ENCODE measurements around the gene SSR1. TPM values are rescaled to one million over a fixed set of nuclear protein-coding genes. Genes with fewer than 3 reads are reported as not detected.

SSR1 gene
- total RNA-seq, 1 donor from 2014 or later, result 41.9 TPM

- no peak for DNase-seq (ENCODE audit: low read depth)
- no peak for TF ChIP-seq CTCF (conservative IDR thresholded peaks at IDR 0.05; ENCODE audit: low read depth, low read length)
- peak overlapping the region; percentile 80 for H3K4me3 ChIP-seq (ENCODE audit: low read depth, low read length)
These were observed 51.0 kb downstream of the SSR1 start for GRCh38 chr6:7261852-7262461.

- DNase-seq (ENCODE audit: low read depth), result no peak
- H3K4me3 ChIP-seq (ENCODE audit: low read depth, low read length), result peak overlapping the region; percentile 80
- no peak for TF ChIP-seq CTCF (conservative IDR thresholded peaks at IDR 0.05; ENCODE audit: low read depth, low read length)
These were observed 51.8 kb downstream of the SSR1 start for GRCh38 chr6:7261032-7261841.

- no peak for DNase-seq (ENCODE audit: low read depth)
- TF ChIP-seq CTCF (conservative IDR thresholded peaks at IDR 0.05; ENCODE audit: low read depth, low read length), result no peak
- peak overlapping the region; percentile 80 for H3K4me3 ChIP-seq (ENCODE audit: low read depth, low read length)
These were observed 52.5 kb downstream of the SSR1 start for GRCh38 chr6:7260291-7261031.

GRCh38 chr6:7258231-7258763 is 54.7 kb downstream of the SSR1 start:
- no peak for TF ChIP-seq CTCF (conservative IDR thresholded peaks at IDR 0.05; ENCODE audit: low read depth, low read length)
- no peak for DNase-seq (ENCODE audit: low read depth)
- no peak overlapping the region for H3K4me3 ChIP-seq (ENCODE audit: low read depth, low read length)

- TF ChIP-seq CTCF (conservative IDR thresholded peaks at IDR 0.05; ENCODE audit: low read depth, low read length), result no peak
- DNase-seq (ENCODE audit: low read depth), result no peak
- H3K4me3 ChIP-seq (ENCODE audit: low read depth, low read length), result no peak overlapping the region
These were observed 55.3 kb downstream of the SSR1 start for GRCh38 chr6:7257521-7258230.

GRCh38 chr6:7256785-7257184 is 56.2 kb downstream of the SSR1 start:
- H3K4me3 ChIP-seq (ENCODE audit: low read depth, low read length), result no peak overlapping the region
- TF ChIP-seq CTCF (conservative IDR thresholded peaks at IDR 0.05; ENCODE audit: low read depth, low read length), result no peak
- DNase-seq (ENCODE audit: low read depth), result no peak
